OCI-LY7 (cell line): Measurements from ENCODE around the gene SETD1A. TPM values are rescaled to one million over a fixed set of nuclear protein-coding genes. Genes with fewer than 3 reads are reported as not detected.

Source experiments
- BruUV-seq: library from RNA; stranded (reverse); fragments of 400-500 nt; replicated peaks from 2 replicates; lab custom pipeline; 2021; lab: Mats Ljungman, UMichigan
- CTCF ChIA-PET: fragments of 300-600 bp; sonication (Branson Sonifier 250); formaldehyde crosslinking; loops from one replicate; lab custom pipeline; 2022; ENCODE audit warnings: antibody characterized with exemption; ENCODE audit not compliant: unreplicated experiment; lab: Charles Lee
- POLR2A ChIA-PET: fragments of 300-600 bp; sonication (Branson Sonifier 250); formaldehyde crosslinking; loops from one replicate; lab custom pipeline; 2022; ENCODE audit warnings: antibody characterized with exemption; lab: Charles Lee
- DNase-seq: peaks from one replicate; pipeline ENCODE4 v3.0.0-alpha.2; 2015; ENCODE audit warnings: low spot score
- H2AFZ ChIP-seq: fragments of 200-600 bp; sonication (generic), shearing (Covaris generic); 2 replicates; pipeline ENCODE4 v1.6.1; 2014; ENCODE audit warnings: mild to moderate bottlenecking, antibody characterized with exemption, low read length, moderate library complexity
- H3K27ac ChIP-seq: fragments of 200-600 bp; sonication (generic); 2 replicates; pipeline ENCODE4 v1.5.1; 2014; ENCODE audit warnings: mixed run types, low read depth, mild to moderate bottlenecking, moderate library complexity, low read length, inconsistent platforms; ENCODE audit not compliant: poor library complexity, severe bottlenecking
- H3K36me3 ChIP-seq: fragments of 200-600 bp; sonication (generic); 2 replicates; pipeline ENCODE4 v1.6.1; 2014; ENCODE audit warnings: mild to moderate bottlenecking, antibody characterized with exemption, low read length, moderate library complexity, mixed read lengths; ENCODE audit not compliant: insufficient read depth
- H3K4me1 ChIP-seq: fragments of 200-600 bp; sonication (generic); 2 replicates; pipeline ENCODE4 v1.5.1; 2014; ENCODE audit warnings: mild to moderate bottlenecking, low read length; ENCODE audit not compliant: insufficient read depth, poor library complexity, severe bottlenecking
- H3K4me2 ChIP-seq: fragments of 200-600 bp; sonication (generic); 2 replicates; pipeline ENCODE4 v1.6.1; 2014; ENCODE audit warnings: mild to moderate bottlenecking, low read length
- H3K4me3 ChIP-seq: fragments of 200-600 bp; sonication (generic); 2 replicates; pipeline ENCODE4 v1.5.1; 2014; ENCODE audit warnings: mild to moderate bottlenecking, low read depth, low read length; ENCODE audit not compliant: poor library complexity, severe bottlenecking
- H3K79me2 ChIP-seq: fragments of 200-600 bp; sonication (generic); 2 replicates; pipeline ENCODE4 v1.6.1; 2016; ENCODE audit warnings: low read depth, mild to moderate bottlenecking, low read length, moderate library complexity, mixed read lengths; ENCODE audit not compliant: insufficient read depth
- H3K9me2 ChIP-seq: fragments of 200-600 bp; sonication (generic); 2 replicates; pipeline ENCODE4 v1.6.1; 2016; ENCODE audit warnings: mild to moderate bottlenecking, low read length, mixed read lengths; ENCODE audit not compliant: insufficient read depth
- H3K9me3 ChIP-seq: fragments of 200-600 bp; sonication (generic); 2 replicates; pipeline ENCODE4 v1.6.1; 2014; ENCODE audit warnings: mild to moderate bottlenecking, mixed run types, low read length, mixed read lengths
- H4K20me1 ChIP-seq: fragments of 200-600 bp; sonication (generic); 2 replicates; pipeline ENCODE4 v1.6.1; 2014; ENCODE audit warnings: mild to moderate bottlenecking, antibody characterized with exemption, low read length, moderate library complexity, mixed read lengths; ENCODE audit not compliant: insufficient read depth
- CTCF ChIP-seq: fragments of 200-600 bp; sonication (generic); conservative IDR thresholded peaks from 2 replicates; pipeline ENCODE4 v1.5.1; 2014; ENCODE audit warnings: mild to moderate bottlenecking, antibody characterized with exemption, low read length, moderate library complexity, mixed read lengths
- EZH2phosphoT487 ChIP-seq: fragments of 200-600 bp; sonication (generic); IDR thresholded peaks from 2 replicates; pipeline ENCODE4 v1.6.1; 2018; ENCODE audit warnings: low read depth, borderline replicate concordance, mild to moderate bottlenecking, mixed run types, antibody characterized with exemption, low read length, moderate library complexity, mixed read lengths
- intact Hi-C: fragments of 100-400 bp; cut with micrococcal nuclease; formaldehyde crosslinking; loops from one replicate; pipeline ENCODE4 v1.10.0; 2022; ENCODE audit not compliant: unreplicated experiment
- total RNA-seq, 2 experiments: library from RNA; depleted of rRNA in 1 of 2; stranded (reverse); fragments of >200 nt in 1 of 2; shearing (Covaris generic) in 1 of 2; gene quantifications; 2 replicates each; pipeline ENCODE4 v1.2.3, GENCODE V29; 2014 to 2022

Gene SETD1A
- total RNA-seq, 2 experiments from 2014 or later: 8.6 to 36.0 TPM

GRCh38 chr16:31022544-31023251 is 65.1 kb downstream of the SETD1A start:
- Histone ChIP-seq H3K36me3 (no peaks in the 10 kb centered on the region), H3K79me2 (no peaks in the 10 kb centered on the region), H3K4me1 (no peaks in the 10 kb centered on the region), H3K27ac (no peak overlapping the region), H3K4me2 (no peak overlapping the region), H3K9me2 (no peaks in the 10 kb centered on the region), H3K9me3 (no peaks in the 10 kb centered on the region), H2AFZ (no peak overlapping the region), H3K4me3 (no peak overlapping the region), H4K20me1 (no peaks in the 10 kb centered on the region)
- ChIA-PET POLR2A (interaction anchor here (0.6 to 1.1 kb wide), 2 partner anchors 243 to 437 kb away, joined by 3 to 4 read pairs; no protein-coding TSS in a partner anchor), CTCF (no interaction called here)
- DNase-seq: no peak
- no TSS peak for BruUV-seq
- intact Hi-C loops: no loop called here
- no peak for TF ChIP-seq CTCF
- TF ChIP-seq EZH2phosphoT487: no peak

DNA sequence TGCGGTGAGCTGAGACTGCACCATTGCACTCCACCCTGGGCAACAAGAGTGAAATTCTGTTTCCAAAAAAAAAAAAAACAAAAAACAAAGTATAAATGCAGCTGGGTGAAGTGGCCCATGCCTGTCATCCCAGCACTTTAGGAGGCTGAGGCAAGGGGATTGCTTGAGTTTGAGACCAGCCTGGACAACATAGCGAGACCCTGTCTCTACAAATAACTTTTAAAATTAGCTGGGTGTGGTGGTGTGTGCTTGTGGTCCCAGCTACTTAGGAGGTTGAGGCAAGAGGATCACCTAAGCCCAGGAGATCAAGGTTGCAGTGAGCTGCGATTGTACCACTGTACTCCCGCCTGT is 65.7 kb downstream of the SETD1A start:
- H3K4me2 ChIP-seq: no peak overlapping the region
- no peaks in the 10 kb centered on the region for H3K9me2 ChIP-seq
- no peaks in the 10 kb centered on the region for H3K9me3 ChIP-seq
- intact Hi-C loops: no loop called here
- BruUV-seq: no TSS peak
- CTCF ChIA-PET: interaction anchor here (0.5 kb wide), 1 partner anchor 38 kb away, joined by 3 read pairs; no protein-coding TSS in a partner anchor
- TF ChIP-seq EZH2phosphoT487 (no peak), CTCF (no peak)
- no peaks in the 10 kb centered on the region for H3K4me1 ChIP-seq
- H3K4me3 ChIP-seq: no peak overlapping the region
- DNase-seq: no peak
- no peaks in the 10 kb centered on the region for H3K36me3 ChIP-seq
- no peaks in the 10 kb centered on the region for H3K79me2 ChIP-seq
- H2AFZ ChIP-seq: no peak overlapping the region
- no peaks in the 10 kb centered on the region for H4K20me1 ChIP-seq
- no peak overlapping the region for H3K27ac ChIP-seq
- POLR2A ChIA-PET: interaction anchor here (1.1 kb wide), 1 partner anchor 242 kb away, joined by 4 read pairs; no protein-coding TSS in a partner anchor
